Activated CD4-positive, CD25-positive, alpha-beta regulatory T cell (primary cell): ENCODE results near the gene RUNX1.

Experiments used
- DNase-seq, 4 experiments: peaks; one replicate each; lab custom pipeline; 2025; lab: John Stamatoyannopoulos, UW

The RUNX1 gene

DNA sequence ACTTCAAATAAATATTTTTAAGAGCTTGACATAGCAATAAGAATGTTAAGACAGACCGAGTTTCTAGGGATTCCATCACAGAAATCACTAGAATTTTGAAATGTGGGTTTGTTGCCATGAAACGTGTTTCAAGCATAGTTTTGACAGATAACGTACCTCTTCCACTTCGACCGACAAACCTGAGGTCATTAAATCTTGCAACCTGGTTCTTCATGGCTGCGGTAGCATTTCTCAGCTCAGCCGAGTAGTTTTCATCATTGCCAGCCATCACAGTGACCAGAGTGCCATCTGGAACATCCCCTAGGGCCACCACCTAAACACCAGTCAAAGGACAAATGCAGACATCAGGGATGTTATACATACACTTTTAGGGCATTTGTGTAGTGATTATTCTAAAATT is 168.7 kb downstream of the RUNX1 start:
- DNase-seq = no peak

DNA sequence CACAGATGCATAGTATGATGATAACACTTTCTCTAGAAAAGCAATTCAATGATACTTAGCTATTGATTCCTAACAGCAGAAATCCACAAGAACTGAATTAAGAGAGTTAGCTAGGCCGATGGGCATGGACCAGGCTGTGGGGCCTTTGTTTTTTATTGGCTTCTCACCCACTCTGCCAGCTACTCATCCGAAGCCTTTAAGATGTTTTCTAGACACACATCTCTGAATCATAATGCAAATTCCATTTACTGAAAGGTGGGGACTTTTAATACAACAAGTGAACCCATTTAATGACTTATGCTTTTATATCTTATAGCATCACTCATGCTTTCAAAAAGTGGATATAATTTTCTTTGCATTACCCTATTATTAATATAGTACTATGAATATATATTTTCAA is 170.2 kb downstream of the RUNX1 start:
- DNase-seq = no peak

GRCh38 chr21:34878501-34878900 is 170.6 kb downstream of the RUNX1 start:
- DNase-seq = no peak

GRCh38 chr21:34877485-34878128 is 171.5 kb downstream of the RUNX1 start:
- no peak for DNase-seq

DNA sequence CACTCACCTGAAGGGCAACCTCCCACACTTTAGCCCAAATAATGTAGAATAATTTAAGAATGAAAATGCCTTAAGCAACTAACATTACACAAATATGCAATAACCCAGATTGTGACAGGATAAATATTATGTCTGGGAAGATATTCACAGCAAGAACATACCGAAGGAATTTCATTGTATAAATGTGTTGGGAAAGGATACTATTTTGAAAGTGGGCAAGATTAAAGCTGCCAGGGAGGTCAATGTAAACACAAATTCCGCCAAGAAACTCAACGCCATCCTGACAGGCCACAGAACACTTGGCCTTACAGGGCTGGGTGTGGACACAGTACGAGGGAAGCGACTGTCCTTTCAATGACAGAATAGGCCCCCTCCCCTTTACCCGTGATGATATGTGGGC is 173.3 kb downstream of the RUNX1 start:
- no peak for DNase-seq

DNA sequence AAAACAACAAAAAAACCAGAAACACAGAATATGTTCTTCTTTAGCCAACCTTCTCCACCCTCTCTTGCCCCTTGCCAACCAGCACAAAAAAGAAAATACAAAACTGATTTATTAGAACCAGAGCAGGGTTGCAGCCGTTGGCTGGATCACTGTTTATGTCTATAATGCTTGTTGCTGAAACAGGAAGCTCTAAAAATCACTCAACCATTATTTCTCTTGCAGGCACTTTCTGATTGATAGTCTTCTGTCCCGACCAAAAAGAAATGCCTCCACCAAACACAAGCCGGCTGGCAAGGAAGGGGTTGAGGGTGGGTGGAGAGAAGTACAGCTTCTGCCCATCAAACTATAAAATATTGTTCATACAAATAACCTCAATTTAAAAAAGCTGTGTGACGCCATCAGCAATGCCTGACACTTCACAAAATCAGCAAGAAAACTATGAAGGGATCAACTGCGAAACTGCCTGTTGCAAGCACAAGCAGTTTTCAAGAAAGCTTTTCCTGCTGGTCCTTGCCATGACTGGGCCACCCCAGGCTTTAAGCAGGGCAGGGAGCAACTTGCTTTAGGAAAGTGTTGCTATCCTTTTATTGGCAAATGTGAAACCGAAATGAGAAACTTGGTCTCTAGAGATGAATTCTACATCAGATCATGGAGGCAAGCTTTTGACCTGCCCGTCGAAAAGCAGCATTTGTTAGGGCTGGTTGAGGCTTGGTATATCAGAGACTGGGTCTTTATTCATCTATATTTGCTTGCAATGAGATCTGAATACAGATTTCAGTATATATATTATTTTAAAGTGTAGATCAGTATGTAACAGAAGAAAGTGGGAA is 174.2 kb downstream of the RUNX1 start:
- DNase-seq = no peak

DNA sequence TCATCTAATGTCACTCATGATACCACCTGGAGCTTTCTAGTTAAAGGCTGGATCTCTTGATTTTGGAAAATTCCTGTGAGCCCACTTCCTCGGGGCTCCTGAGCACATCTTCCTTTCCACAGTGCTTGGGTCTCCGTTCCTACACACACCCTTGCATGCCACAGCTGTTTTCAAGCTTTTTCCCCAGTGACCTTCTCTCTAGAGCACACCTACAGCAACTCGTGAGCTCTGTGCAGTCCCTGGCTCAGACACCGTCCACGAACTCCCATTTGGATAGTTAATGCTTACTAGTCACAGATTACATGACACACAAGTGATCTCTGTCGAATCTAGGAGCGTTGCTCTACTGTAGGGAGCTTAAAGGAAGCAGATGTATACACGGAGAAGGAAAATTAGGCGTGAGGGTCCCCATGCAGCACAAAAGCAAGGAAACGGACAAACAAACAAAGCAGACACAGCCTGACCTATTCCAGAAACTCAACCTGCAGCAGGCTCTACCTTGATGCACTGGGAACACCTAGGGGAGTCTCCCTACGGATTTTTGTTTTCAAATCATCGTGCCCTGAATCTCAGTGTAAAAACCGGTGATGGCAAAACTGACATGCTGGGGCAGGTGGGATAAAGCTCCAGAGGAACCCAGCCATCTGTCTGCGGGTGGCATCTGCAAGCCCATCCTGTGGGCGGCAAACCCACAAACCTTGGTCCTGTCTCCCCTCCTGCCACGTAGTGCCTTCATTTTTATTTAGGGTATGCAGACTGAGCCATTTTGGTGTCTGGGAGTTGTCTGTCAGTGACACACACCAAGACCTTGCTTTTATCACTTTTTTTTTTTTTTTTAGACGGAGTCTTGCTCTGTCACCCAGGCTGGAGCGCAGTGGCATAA is 177.8 kb downstream of the RUNX1 start:
- DNase-seq = no peak

DNA sequence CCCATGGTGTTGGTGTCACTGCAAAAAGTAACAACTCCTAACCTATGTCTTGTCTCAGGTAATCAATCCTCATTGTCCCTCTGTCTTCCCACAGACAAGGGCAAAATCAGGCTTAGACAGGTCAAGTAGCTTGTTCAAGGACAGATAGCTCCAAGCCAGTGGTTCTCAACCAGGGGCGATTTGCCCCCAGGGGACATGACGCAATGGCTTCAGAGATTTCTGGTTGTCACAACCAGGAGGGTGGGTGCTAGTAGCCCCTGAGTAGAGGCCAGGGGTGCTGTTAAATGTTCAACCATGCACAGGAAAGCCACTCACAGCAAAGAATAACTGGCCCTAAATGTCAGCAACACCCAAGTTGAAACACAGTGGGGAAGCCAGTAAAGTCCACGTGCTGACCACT is 178.9 kb downstream of the RUNX1 start:
- no peak for DNase-seq

DNA sequence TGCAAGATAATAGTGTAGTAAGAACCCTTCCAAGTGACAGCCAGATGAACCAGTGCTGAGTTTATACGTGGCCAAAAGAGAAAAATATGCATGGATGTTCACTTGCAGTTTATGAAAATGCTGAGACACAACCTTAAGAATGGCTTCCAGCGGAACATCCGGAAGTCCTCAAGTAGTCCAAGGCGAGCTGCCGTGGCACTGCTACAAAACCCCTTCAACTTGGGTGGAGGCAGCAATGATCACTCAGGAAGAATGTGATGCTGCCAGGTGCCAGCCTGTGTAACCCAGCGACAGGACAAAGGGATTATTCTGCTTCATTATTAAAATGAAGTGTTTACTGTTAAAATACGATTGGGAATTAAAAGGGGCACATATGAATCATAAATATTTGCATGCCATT is 179.6 kb downstream of the RUNX1 start:
- no peak for DNase-seq

DNA sequence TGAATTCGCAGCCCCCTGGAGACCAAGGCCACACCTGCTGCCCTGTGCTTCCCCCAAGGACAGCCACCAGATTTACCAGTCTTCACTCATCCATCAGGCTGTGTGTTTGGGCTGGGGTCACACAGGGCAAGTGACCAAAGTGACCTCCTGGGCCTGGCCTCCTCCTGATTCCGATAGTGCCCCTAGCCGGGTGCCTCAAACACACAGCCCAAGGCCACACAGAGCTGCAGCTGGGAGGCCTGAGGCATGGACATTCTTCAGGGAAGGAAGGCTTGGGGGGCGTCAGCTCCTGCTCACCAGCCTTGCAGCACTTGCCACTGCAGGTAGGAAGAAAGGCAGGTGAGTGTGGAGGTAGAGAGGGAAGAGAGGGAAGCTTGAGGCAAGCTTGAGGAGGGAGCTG is 181.3 kb downstream of the RUNX1 start:
- no peak for DNase-seq

DNA sequence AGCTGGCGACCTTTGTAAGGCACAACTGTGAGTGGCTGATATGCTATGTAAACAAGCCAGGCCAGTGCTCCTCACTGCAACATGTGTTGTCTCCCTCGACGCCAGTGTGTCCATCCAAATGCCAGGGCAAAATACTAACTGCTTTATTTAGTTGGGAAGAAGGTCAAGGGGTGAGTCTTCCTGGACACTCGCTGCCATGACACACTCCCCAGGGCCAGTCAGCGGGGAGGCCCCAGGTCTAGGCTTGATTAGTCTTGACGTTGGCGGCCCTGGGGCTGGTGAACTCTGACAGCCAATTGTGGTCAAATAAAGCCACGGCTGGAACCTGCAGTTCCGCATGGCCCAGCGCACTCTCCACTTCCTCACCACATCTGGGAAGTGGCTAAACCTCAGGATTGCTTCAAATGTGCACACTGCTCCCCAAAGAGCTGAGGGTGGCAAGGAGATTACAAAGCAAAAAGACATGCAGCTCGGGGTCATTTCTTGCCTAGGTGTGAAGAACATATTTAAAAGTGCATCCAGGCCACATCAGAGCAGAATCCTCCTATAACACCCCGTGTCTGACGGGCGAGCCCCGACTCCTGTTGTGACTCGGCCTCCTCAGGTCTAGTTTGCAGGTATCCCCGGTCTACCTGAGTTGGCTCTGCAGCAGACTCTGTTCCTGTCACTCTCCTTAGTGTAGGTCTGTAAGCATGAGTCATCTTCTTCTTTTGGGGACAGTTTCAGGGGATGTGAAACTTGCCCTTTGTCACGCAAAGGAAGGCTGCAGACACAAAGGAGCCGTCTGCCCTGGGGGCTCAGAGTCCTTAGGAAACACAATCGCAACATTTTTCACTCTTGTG is 183.5 kb downstream of the RUNX1 start:
- DNase-seq = peak in 1 of 4 experiments; percentile 14

DNA sequence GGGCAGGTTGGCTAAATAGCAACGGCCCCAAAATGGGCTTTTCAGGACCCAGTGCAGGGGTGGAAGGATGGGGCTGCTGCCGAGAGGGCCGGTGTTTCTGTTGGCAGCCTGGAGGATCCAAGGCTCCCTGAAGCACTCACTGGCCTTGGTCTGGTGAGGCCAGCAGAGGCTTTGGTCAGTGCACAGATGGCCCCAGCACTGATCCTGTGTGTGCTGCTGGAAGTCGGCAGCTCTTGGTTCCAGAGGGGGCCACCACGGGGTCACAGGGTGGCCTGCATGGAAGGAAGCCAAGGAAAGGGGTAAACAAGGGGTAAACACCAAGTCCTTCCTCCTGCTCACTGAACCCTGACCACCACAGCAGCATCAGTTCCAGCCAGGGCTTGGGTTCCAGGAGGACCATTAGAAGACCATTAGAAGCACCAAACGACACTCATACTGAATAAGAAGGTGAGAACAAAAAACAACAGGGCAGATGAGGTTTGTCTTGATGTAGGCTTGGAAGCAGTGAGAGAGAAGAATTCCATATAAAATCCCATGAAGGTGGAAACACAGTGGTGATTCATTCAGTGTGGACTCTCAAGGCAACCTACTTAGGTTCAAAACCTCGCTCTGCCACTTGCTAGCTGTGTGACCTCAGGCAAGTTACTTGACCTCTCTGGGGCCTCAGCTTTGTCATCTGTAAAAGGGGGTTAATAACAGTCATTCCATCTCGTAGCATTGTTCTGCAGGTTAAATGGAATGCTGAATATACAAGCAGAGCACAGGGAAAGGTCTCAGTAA is 184.5 kb downstream of the RUNX1 start:
- no peak for DNase-seq

GRCh38 chr21:34862951-34863350 is 186.2 kb downstream of the RUNX1 start:
- DNase-seq = no peak

- DNase-seq = no peak
These were observed 187.8 kb downstream of the RUNX1 start for GRCh38 chr21:34861258-34861657.

DNA sequence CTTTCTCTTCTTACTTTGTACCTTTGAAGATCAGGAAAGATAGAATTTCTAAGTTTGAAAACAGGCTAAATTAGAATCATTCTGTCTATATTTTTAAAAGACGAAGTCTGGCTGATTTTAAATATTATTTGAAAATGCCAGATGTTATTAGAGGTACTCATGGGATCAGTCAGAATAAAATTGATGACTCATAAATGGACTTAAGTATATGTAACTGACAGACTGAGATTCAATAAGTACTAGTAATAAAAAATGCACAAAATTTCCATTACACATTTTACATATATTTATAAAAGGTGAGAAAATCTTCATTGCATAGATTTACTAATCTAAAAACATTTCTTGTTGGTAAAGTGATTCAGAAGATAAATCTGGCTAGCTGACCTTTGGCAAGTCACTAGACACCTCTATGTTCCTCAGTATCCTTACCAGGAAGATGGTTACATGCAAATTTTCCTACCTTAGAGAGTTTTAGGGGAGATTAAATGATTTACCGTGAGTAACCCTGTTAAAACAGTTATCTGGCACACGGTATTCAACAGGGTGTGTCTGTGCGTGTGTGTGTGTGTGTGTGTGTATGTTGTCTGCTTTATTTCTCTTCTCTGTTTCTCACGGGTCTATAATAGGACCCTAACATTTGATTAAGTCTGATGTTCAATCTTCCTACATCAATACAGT is 189.0 kb downstream of the RUNX1 start:
- DNase-seq = no peak

DNA sequence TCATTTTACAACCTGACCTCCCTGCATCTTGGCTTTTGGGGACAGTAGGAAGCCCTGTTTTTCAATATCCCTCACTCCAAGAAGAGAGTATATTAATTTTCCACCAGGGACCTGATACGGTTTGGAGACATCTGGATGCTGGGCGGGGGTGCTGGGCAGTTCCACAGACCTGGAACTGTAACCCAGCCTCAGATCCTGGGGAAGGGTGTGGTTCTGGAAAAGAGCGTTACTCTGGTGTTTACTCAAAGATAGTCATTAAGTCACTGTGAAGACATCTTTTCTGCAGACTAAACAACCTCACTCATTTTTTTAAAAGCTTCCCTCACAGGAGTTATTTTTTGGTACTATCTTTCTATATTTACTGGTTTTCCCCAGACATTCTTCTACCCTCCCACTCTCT is 190.5 kb downstream of the RUNX1 start:
- no peak for DNase-seq

GRCh38 chr21:34857874-34858273 is 191.2 kb downstream of the RUNX1 start:
- no peak for DNase-seq

DNA sequence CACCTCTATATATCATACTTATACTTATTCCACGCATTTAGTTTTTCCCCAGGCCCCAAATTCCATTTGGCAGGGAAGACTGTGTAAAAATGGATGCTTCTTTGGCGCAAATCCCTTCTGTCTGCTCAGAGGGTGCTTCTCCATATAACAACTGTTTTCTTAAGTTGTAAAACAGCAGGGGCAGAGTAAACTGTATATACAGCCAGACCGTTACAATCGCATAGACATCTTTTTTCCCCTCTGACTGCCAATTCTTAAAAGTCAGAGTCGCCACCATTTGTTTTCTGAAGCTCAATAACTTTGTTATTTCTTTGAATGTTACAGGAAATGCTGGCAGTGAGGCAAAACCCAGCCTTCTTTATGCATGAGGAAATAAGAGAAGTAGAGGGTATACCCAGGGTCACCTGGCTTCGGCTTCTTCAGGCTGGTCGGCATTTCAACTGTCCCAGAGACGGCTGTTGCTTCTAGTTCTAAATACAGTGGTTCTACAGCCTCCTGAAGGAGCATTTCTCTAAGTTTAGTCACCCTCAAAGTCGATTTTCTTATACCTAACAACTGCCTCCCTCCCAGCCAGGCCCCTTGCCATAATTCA is 191.9 kb downstream of the RUNX1 start:
- no peak for DNase-seq

- no peak for DNase-seq
These were observed 196.7 kb downstream of the RUNX1 start for GRCh38 chr21:34852448-34852847.

DNA sequence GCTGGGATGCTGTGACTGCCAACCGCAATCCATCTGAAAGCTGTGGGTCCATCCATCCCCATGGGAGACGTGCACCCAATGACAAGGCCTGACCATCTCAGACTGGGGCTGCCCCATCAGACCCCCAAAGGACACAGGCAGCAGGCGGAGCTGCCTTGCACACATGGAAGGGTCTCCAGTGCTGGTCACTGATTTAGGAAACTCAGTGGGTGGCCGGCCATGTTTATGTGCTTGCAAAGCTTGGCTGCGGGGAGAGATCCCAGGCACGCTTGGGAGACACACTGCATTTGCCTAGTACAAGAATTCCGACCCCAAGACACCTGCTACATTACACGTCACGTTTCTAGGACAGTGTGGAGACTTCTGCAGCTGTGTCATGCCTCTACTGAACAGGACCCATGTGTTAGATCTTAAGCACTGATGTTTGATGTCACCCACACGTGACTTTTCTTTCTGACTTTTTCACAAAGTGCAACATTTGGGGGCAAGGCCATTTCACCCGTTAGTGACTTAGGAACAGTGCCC is 198.9 kb downstream of the RUNX1 start:
- DNase-seq = no peak
